PC-9 (cell line): ENCODE results near the gene UBR4.

Experiments used
- CTCF ChIP-seq: fragments of 200-600 bp; sonication (generic); conservative IDR thresholded peaks from 2 replicates; pipeline ENCODE4 v1.6.1; 2017; ENCODE audit warnings: mixed run types, antibody characterized with exemption, mild to moderate bottlenecking, moderate library complexity
- EZH2 ChIP-seq: fragments of 200-600 bp; sonication (generic); IDR thresholded peaks from 2 replicates; pipeline ENCODE4 v1.8.0; 2017; ENCODE audit warnings: antibody characterized with exemption, low read depth

DNA sequence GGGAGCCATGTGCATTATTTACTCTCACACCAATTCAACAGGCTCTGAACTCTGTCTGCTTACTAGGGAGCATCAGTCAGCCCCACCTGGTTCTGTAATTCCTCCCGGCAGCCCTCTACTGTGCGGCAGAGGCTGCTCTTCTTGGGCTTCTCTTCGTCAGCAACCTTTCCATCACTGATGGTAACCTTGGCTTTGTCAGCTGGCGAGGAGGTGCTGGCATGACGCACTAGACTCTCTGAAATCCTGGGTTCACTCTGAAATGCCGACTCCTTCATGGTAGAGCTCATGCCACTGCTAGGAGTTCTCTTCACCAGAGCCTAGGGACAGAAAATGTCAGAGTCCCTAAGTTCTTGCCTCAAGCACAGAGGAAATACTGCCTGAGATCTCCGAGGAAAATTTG lies 49.2 kb downstream of the UBR4 start:
- TF ChIP-seq CTCF, result no peak
- no peak for TF ChIP-seq EZH2
